K562 (cell line): Measurements from ENCODE around the gene VPS13D. TPM values are rescaled to one million over a fixed set of nuclear protein-coding genes. Genes with fewer than 3 reads are reported as not detected.
A peak's percentile ranks its signal among the peaks of the same experiment; 100 is the strongest.

Experiments used
- ARHGAP35 ChIP-seq: fragments of 450-650 bp; IDR thresholded peaks from 2 replicates; pipeline ENCODE4 v1.6.1; 2018; ENCODE audit not compliant: partially characterized antibody
- CBFB ChIP-seq: sonication (generic); formaldehyde crosslinking; IDR thresholded peaks from 2 replicates; pipeline ENCODE4 v1.4.0; 2020; ENCODE audit warnings: mild to moderate bottlenecking, missing genetic modification reagents
- KDM5B ChIP-seq: fragments of 200-600 bp; sonication (generic); IDR thresholded peaks from 2 replicates; pipeline ENCODE4 v1.6.1; 2012; ENCODE audit warnings: low read depth, mild to moderate bottlenecking, moderate library complexity, low read length, control low read depth, inconsistent platforms; ENCODE audit not compliant: insufficient replicate concordance
- NCOA2 ChIP-seq, 2 experiments: fragments of 450-650 bp; IDR thresholded peaks; 2 replicates each; pipeline ENCODE4 v1.6.1; 2018; ENCODE audit warnings: mild to moderate bottlenecking in 2 of 2, moderate library complexity in 1 of 2; ENCODE audit not compliant: partially characterized antibody in 2 of 2
- NR3C1 ChIP-seq: sonication (generic); formaldehyde crosslinking; IDR thresholded peaks from 2 replicates; pipeline ENCODE4 v1.8.1; 2022; ENCODE audit warnings: missing genetic modification reagents
- ZC3H4 ChIP-seq: sonication (generic); formaldehyde crosslinking; IDR thresholded peaks from 2 replicates; pipeline ENCODE4 v1.9.0; 2021; ENCODE audit warnings: missing genetic modification reagents, borderline replicate concordance
- ZNF174 ChIP-seq: fragments of 250-450 bp; sonication (Bioruptor Pico); IDR thresholded peaks from 2 replicates; pipeline ENCODE4 v1.4.0; 2020; ENCODE audit warnings: mild to moderate bottlenecking
- ZNF79 ChIP-seq: fragments of 250-450 bp; sonication (Bioruptor Pico); IDR thresholded peaks from 2 replicates; pipeline ENCODE4 v1.4.0; 2020; ENCODE audit warnings: low read depth, mild to moderate bottlenecking, moderate library complexity
- polyA plus RNA-seq, 8 experiments: library from polyadenylated mRNA; depleted of rRNA in 4 of 8; stranded (reverse) in 5 of 8; unstranded in 3 of 8; fragments of >200 nt; fragmentation: Nextera tagmentation in 2 of 8; fragmentation: Illumina TruSeq in 1 of 8; extraction: Ambion mirVana in 2 of 8; extraction: Trizol in 1 of 8; gene quantifications; 2 replicates each; pipeline versions ENCODE4 v1.2.1 to v1.2.3, GENCODE V29; 2011 to 2014; ENCODE audit warnings: inconsistent platforms in 1 of 8, missing spikeins in 1 of 8
- total RNA-seq, 7 experiments: library from RNA; depleted of rRNA in 6 of 7; stranded (reverse); fragments of >200 nt in 6 of 7; fragmentation: Illumina TruSeq in 2 of 7; extraction: Trizol in 2 of 7; gene quantifications; 2 replicates each; pipeline versions ENCODE4 v1.2.1 to v1.2.3, GENCODE V29; 2011 to 2021; ENCODE audit warnings: low replicate concordance in 1 of 7
- TF ChIP-seq, protein P1 (sequence below): sonication (generic); formaldehyde crosslinking; IDR thresholded peaks from 2 replicates; pipeline ENCODE4 v1.8.1; 2023; ENCODE audit warnings: missing genetic modification reagents, mild to moderate bottlenecking, borderline replicate concordance
- TF ChIP-seq, protein P2 (sequence below): fragments of 250-450 bp; sonication (Bioruptor Pico); IDR thresholded peaks from 2 replicates; pipeline ENCODE4 v1.4.0; 2020; ENCODE audit warnings: mild to moderate bottlenecking, moderate library complexity, borderline replicate concordance
- TF ChIP-seq, protein P3 (sequence below): fragments of 250-450 bp; sonication (Bioruptor Pico); IDR thresholded peaks from 2 replicates; pipeline ENCODE4 v1.4.0; 2020
- TF ChIP-seq, protein P4 (sequence below): sonication (generic); formaldehyde crosslinking; IDR thresholded peaks from 2 replicates; pipeline ENCODE4 v1.8.0; 2022; ENCODE audit warnings: missing genetic modification reagents, mild to moderate bottlenecking, moderate library complexity, borderline replicate concordance

VPS13D gene
- total and polyA plus RNA-seq, 9 of the 15 experiments (the other 6 are each of a cell fraction or from before 2014, with no cell fraction given) = 6.1 to 51.5 (median 38.5) TPM

DNA sequence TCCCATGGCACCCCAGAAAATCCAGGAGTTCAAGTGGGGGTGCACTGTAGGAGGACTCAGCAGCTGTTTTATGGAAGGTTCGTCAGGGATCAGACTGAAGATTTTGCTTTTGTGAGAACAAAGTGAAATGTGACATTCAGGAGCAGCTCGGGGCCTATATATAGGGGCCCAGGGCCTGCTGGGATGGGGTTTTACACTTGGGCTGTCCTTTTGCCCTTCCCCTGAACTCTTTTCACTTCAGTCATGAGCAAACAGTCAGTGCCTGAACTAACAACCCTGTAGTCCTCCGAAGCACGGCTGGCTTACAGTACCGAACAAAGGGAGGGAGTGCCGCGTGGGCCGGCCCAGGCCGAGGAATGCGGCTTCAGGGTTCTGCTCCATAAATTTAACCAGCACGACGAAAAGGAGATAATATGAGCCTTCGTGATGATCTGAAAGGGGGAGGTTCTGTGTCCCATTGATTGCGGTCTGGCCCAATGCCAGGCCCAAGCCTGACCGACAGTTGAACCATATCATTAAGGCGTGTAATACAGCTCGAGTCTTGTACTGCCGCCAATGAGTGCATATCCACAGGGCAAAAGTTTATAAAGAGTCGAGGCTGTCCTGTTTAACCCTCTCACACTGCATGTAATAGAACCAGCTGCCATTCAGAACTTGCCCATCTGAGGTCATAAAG lies 248.2 kb downstream of the VPS13D start (continued):
- TF ChIP-seq, protein P1, sequence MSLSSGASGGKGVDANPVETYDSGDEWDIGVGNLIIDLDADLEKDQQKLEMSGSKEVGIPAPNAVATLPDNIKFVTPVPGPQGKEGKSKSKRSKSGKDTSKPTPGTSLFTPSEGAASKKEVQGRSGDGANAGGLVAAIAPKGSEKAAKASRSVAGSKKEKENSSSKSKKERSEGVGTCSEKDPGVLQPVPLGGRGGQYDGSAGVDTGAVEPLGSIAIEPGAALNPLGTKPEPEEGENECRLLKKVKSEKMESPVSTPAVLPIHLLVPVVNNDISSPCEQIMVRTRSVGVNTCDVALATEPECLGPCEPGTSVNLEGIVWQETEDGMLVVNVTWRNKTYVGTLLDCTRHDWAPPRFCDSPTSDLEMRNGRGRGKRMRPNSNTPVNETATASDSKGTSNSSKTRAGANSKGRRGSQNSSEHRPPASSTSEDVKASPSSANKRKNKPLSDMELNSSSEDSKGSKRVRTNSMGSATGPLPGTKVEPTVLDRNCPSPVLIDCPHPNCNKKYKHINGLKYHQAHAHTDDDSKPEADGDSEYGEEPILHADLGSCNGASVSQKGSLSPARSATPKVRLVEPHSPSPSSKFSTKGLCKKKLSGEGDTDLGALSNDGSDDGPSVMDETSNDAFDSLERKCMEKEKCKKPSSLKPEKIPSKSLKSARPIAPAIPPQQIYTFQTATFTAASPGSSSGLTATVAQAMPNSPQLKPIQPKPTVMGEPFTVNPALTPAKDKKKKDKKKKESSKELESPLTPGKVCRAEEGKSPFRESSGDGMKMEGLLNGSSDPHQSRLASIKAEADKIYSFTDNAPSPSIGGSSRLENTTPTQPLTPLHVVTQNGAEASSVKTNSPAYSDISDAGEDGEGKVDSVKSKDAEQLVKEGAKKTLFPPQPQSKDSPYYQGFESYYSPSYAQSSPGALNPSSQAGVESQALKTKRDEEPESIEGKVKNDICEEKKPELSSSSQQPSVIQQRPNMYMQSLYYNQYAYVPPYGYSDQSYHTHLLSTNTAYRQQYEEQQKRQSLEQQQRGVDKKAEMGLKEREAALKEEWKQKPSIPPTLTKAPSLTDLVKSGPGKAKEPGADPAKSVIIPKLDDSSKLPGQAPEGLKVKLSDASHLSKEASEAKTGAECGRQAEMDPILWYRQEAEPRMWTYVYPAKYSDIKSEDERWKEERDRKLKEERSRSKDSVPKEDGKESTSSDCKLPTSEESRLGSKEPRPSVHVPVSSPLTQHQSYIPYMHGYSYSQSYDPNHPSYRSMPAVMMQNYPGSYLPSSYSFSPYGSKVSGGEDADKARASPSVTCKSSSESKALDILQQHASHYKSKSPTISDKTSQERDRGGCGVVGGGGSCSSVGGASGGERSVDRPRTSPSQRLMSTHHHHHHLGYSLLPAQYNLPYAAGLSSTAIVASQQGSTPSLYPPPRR (CRISPR knock-in tag) = peak; percentile 35; the same call in 1 of the 2 replicates
- TF ChIP-seq CBFB (peak; percentile 100), ZNF174 (peak; percentile 41; the same call in 1 of the 2 replicates), ZNF79 (0 out of 2 replicates have a peak, but pooled peaks have one; percentile 42), ZC3H4 (CRISPR knock-in tag) (no peak), KDM5B (peak; percentile 81), NR3C1 (CRISPR knock-in tag) (no peak), ARHGAP35 (no peak), NCOA2 (IDR thresholded peaks at IDR 0.05; ENCODE audit: partially characterized antibody in 2 of 2) (peak in 1 of 2 experiments; percentile 90)
- TF ChIP-seq, protein P2, sequence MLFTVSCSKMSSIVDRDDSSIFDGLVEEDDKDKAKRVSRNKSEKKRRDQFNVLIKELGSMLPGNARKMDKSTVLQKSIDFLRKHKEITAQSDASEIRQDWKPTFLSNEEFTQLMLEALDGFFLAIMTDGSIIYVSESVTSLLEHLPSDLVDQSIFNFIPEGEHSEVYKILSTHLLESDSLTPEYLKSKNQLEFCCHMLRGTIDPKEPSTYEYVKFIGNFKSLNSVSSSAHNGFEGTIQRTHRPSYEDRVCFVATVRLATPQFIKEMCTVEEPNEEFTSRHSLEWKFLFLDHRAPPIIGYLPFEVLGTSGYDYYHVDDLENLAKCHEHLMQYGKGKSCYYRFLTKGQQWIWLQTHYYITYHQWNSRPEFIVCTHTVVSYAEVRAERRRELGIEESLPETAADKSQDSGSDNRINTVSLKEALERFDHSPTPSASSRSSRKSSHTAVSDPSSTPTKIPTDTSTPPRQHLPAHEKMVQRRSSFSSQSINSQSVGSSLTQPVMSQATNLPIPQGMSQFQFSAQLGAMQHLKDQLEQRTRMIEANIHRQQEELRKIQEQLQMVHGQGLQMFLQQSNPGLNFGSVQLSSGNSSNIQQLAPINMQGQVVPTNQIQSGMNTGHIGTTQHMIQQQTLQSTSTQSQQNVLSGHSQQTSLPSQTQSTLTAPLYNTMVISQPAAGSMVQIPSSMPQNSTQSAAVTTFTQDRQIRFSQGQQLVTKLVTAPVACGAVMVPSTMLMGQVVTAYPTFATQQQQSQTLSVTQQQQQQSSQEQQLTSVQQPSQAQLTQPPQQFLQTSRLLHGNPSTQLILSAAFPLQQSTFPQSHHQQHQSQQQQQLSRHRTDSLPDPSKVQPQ = no peak
- TF ChIP-seq, protein P3, sequence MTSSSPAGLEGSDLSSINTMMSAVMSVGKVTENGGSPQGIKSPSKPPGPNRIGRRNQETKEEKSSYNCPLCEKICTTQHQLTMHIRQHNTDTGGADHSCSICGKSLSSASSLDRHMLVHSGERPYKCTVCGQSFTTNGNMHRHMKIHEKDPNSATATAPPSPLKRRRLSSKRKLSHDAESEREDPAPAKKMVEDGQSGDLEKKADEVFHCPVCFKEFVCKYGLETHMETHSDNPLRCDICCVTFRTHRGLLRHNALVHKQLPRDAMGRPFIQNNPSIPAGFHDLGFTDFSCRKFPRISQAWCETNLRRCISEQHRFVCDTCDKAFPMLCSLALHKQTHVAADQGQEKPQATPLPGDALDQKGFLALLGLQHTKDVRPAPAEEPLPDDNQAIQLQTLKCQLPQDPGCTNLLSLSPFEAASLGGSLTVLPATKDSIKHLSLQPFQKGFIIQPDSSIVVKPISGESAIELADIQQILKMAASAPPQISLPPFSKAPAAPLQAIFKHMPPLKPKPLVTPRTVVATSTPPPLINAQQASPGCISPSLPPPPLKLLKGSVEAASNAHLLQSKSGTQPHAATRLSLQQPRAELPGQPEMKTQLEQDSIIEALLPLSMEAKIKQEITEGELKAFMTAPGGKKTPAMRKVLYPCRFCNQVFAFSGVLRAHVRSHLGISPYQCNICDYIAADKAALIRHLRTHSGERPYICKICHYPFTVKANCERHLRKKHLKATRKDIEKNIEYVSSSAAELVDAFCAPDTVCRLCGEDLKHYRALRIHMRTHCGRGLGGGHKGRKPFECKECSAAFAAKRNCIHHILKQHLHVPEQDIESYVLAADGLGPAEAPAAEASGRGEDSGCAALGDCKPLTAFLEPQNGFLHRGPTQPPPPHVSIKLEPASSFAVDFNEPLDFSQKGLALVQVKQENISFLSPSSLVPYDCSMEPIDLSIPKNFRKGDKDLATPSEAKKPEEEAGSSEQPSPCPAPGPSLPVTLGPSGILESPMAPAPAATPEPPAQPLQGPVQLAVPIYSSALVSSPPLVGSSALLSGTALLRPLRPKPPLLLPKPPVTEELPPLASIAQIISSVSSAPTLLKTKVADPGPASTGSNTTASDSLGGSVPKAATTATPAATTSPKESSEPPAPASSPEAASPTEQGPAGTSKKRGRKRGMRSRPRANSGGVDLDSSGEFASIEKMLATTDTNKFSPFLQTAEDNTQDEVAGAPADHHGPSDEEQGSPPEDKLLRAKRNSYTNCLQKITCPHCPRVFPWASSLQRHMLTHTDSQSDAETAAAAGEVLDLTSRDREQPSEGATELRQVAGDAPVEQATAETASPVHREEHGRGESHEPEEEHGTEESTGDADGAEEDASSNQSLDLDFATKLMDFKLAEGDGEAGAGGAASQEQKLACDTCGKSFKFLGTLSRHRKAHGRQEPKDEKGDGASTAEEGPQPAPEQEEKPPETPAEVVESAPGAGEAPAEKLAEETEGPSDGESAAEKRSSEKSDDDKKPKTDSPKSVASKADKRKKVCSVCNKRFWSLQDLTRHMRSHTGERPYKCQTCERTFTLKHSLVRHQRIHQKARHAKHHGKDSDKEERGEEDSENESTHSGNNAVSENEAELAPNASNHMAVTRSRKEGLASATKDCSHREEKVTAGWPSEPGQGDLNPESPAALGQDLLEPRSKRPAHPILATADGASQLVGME (CRISPR knock-in tag) = no peak
- TF ChIP-seq, protein P4, sequence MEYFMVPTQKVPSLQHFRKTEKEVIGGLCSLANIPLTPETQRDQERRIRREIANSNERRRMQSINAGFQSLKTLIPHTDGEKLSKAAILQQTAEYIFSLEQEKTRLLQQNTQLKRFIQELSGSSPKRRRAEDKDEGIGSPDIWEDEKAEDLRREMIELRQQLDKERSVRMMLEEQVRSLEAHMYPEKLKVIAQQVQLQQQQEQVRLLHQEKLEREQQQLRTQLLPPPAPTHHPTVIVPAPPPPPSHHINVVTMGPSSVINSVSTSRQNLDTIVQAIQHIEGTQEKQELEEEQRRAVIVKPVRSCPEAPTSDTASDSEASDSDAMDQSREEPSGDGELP (CRISPR knock-in tag) = peak; percentile 85
